Osteocyte (in vitro differentiated cells): ENCODE results near the gene ODC1. TPM values are rescaled to one million over a fixed set of nuclear protein-coding genes. Genes with fewer than 3 reads are reported as not detected.

Experiments used
- DNase-seq: peaks from one replicate; pipeline ENCODE4 v3.0.0; 2021; ENCODE audit warnings: mixed read lengths; ENCODE audit not compliant: unreplicated experiment; ENCODE audit errors: extremely low spot score
- H3K27ac Mint-ChIP-seq: one replicate; pipeline ENCODE4 v1.8.0; 2021; ENCODE audit warnings: mild to moderate bottlenecking, mixed read lengths; ENCODE audit not compliant: unreplicated experiment
- H3K27me3 Mint-ChIP-seq: one replicate; pipeline ENCODE4 v1.8.0; 2021; ENCODE audit warnings: mixed read lengths; ENCODE audit not compliant: unreplicated experiment
- H3K36me3 Mint-ChIP-seq: one replicate; pipeline ENCODE4 v1.8.0; 2021; ENCODE audit warnings: mixed read lengths; ENCODE audit not compliant: unreplicated experiment
- H3K4me1 Mint-ChIP-seq: one replicate; pipeline ENCODE4 v1.8.0; 2021; ENCODE audit warnings: mixed read lengths; ENCODE audit not compliant: unreplicated experiment
- H3K4me3 Mint-ChIP-seq: one replicate; pipeline ENCODE4 v1.8.0; 2021; ENCODE audit warnings: mild to moderate bottlenecking, moderate library complexity, mixed read lengths; ENCODE audit not compliant: unreplicated experiment
- H3K9me3 Mint-ChIP-seq: one replicate; pipeline ENCODE4 v1.8.0; 2021; ENCODE audit warnings: mixed read lengths; ENCODE audit not compliant: unreplicated experiment
- CTCF ChIP-seq: fragments of 200-600 bp; sonication (generic); IDR thresholded peaks from 2 replicates; pipeline ENCODE4 v1.5.0; 2021; ENCODE audit warnings: antibody characterized with exemption, mild to moderate bottlenecking, moderate library complexity
- total RNA-seq: library from RNA; stranded (reverse); gene quantifications from 2 replicates; pipeline ENCODE4 v1.2.1, GENCODE V29; 2021

Gene ODC1
- total RNA-seq, 1 donor from 2014 or later, result 44.8 TPM

GRCh38 chr2:10487081-10487740, 39.1 kb upstream of the ODC1 start:
- Mint-ChIP-seq H3K4me1 (peaks cover 9% of the 10 kb centered on the region), H3K36me3 (peaks cover 3% of the 10 kb centered on the region), H3K4me3 (no peak overlapping the region), H3K9me3 (peaks cover 8% of the 10 kb centered on the region), H3K27ac (no peak overlapping the region), H3K27me3 (peaks cover 55% of the 10 kb centered on the region)
- DNase-seq, result peak; percentile 76
- no peak for TF ChIP-seq CTCF

- Mint-ChIP-seq H3K27me3 (peaks cover 61% of the 10 kb centered on the region), H3K9me3 (peaks cover 8% of the 10 kb centered on the region), H3K27ac (no peak overlapping the region), H3K4me1 (peaks cover 9% of the 10 kb centered on the region), H3K36me3 (peaks cover 3% of the 10 kb centered on the region), H3K4me3 (no peak overlapping the region)
- DNase-seq, result peak; percentile 68
- TF ChIP-seq CTCF, result no peak
Measured at GRCh38 chr2:10486601-10487079, 38.5 kb upstream of the ODC1 start.

- Mint-ChIP-seq H3K9me3 (peaks cover 3% of the 10 kb centered on the region), H3K4me3 (no peak overlapping the region), H3K36me3 (peaks cover 2% of the 10 kb centered on the region), H3K27ac (no peak overlapping the region), H3K4me1 (peaks cover 9% of the 10 kb centered on the region), H3K27me3 (peaks cover 61% of the 10 kb centered on the region)
- no peak for TF ChIP-seq CTCF
- DNase-seq, result no peak
Measured at GRCh38 chr2:10486091-10486490, 38.0 kb upstream of the ODC1 start.

- no peaks in the 10 kb centered on the region for H3K9me3 Mint-ChIP-seq
- H3K36me3 Mint-ChIP-seq, result no peaks in the 10 kb centered on the region
- H3K27me3 Mint-ChIP-seq, result peaks cover 70% of the 10 kb centered on the region
- H3K27ac Mint-ChIP-seq, result no peak overlapping the region
- TF ChIP-seq CTCF, result no peak
- H3K4me3 Mint-ChIP-seq, result no peak overlapping the region
- DNase-seq, result no peak
- H3K4me1 Mint-ChIP-seq, result no peaks in the 10 kb centered on the region
Measured at GRCh38 chr2:10482913-10483312, 34.8 kb upstream of the ODC1 start.

- Mint-ChIP-seq H3K36me3 (no peaks in the 10 kb centered on the region), H3K27me3 (peaks cover 70% of the 10 kb centered on the region), H3K27ac (no peak overlapping the region), H3K4me1 (no peaks in the 10 kb centered on the region), H3K9me3 (no peaks in the 10 kb centered on the region), H3K4me3 (no peak overlapping the region)
- no peak for TF ChIP-seq CTCF
- DNase-seq, result no peak
Measured at GRCh38 chr2:10482460-10482859, 34.3 kb upstream of the ODC1 start.
